GM21786 (cell line): ENCODE results near the gene PIGX.

Source experiments
- ATAC-seq: cut with Tn5 transposase; IDR thresholded peaks from one replicate; pipeline ENCODE4 v1.9.1; 2021; ENCODE audit not compliant: unreplicated experiment

Gene PIGX

DNA sequence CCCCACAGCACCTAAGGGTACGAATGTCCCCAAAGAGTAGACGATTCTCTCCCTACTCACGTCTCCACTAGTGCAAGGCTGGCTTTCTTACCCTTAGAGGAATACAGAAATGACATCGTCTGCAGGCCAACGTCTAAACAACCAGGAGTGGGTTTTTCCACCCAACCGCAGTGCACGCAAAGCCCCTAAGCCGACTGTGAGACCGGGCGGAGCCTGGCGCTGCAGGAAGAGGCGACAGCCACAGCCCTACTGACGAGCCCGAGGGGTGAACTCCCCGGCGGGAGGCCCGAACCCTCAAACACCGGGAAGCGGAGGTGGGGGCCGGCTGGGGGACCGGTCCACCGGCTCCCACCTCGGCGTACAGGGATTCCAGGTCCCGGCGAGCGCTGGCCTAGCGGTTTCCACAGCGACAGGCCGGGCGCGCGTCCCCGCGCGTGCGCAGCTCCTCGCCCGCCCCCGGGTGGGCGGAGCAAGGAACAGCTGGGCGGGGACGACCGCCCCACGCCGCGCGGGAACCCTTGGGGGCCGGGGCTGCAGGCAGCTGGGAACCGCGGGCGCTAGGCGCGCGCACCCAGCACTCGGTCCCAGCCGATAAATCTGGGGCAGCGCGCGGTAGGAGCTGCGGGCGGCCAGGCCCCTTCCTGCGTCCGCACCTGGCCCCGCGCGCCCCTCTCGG is at the start of gene PIGX, which contains the start of gene CEP19:
Gene PIGX (plus strand): TSS at position 540 of the 676 bp plus-strand sequence.
Gene CEP19 (minus strand): TSS at position 413 of the 676 bp plus-strand sequence. CDS start 3,593 bp downstream, outside the sequence.
- ATAC-seq: peak; percentile 60

DNA sequence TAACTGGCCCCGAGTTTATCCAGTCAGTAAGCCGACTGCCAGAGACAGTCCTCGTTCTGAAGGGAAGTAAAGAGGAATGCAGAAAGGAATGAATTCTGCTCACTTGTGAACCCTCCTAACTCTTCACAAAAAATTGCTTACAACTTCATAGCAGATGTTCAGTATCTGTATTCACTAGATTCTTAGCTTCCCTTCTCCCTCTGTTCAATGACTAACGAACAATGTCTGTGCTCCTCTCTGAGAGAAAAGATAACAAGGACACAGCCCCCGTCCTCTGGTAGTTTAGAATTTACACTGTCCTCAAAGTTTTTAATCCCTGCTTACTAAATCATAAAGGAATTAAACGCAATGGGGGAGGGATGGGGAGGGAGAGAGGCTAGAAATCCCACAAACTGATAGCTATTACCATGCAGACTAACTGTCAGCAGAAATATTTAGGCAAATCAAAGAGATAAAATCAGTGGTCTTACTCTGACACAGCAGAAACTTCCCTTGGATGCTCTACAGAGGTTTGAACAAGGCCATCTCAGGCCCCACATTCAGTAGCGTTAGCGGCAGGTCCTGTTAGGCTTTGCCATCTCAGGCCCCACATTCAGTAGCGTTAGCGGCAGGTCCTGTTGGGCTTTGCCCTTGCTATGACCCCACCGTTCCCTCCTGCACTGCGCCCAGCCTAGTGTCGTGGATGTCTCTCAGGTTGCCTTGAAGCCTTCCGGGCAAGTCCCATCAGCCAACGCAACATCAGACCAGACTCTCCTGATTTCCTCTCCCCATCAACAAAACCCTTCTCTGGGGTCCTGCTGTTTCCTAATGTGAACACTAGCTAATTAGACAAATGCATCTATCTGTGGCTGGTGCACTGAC is 49.2 kb upstream of the PIGX start:
- no peak for ATAC-seq

DNA sequence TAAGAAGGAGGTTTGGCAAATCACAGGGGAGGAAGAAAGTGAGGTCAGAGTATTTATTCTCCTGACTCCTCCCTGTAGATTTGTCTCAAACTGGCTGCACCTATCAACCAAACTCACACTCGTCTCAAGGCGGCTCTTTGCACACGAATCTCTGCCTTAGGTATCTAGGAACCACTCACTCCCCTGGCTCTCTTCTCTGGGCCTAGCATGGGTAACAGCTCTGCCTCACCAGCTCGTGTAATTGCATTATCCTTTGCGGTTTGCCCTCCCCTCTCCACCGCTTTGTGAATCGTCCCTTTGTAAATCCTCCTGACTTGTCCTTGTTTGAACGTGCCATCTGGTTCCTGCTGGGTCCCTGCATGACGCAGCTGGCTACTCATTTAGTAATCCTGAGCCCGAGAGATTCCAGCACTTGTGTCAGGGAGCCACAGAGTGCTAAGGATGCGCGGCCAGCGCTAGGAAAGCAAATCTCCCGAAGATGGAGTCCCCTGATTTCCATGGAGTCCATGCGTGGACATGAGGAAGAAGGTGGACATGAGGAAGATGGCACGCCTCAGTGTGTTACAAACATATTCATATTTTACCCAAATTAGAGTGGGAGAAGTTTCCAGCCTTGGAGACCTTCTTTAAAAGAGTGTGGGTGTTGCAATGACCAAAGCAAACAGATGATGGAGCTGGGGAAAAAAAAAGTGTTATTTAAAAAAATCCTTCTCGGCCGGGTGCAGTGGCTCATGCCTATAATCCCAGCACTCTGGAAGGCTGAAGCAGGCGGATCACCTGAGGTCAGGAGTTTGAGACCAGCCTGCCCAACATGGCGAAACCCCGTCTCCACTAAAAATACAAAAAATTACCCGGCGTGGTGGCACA is 45.9 kb upstream of the PIGX start:
- ATAC-seq: no peak

DNA sequence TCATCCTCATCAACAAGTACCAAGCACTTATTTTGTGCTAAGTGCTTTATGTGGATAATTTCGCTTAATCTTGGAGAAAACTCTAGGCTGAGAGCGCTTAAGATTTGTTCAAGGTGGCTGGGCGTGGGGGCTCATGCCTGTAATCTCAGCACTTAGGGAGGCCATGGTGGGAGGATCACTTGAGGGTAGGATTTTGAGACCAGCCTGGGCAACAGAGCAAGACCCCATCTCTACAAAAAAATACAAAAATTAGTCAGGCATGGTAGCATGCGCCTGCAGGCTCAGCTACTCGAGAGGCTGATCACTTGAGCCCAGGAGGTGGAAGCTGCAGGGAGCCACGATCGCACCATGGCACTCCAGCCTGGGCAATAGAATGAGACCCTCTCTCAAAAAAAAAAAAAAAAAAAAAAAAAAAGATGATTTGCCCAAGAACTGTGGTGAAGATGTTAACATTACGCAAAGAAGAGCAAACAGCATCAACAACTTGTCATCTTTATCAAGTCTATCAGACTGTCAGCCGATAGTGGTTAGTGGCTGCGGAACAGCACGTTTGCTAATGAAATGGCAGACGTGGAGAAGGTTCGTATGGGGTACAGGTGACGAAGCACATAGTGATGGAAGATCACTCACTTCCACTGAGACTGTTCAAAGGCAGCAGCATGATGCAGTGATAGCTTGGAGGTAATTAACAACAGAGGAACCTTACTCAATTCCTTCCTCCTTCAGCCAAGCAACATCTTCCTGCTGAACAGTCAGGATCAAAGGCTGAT is 44.9 kb upstream of the PIGX start:
- ATAC-seq: no peak

DNA sequence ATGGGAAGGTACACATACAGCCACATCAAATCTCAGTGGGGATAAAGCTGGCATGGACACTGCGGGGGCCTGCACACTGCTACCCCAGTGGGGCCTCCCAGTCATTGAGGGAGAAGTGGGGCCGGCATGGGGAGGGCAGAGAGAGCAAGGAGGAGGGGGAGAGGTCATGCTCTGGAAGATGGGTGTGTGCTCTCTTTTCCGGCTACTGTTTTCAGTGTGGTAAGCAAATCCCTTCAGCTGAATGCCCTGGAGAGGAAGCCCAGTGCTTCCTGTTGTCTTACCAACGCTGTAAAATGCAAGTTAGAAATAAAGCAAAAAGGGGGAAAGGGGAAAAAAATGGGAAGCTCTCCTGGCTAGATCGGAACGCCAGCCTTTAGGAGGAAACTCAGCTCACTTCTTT is 41.8 kb upstream of the PIGX start:
- no peak for ATAC-seq

DNA sequence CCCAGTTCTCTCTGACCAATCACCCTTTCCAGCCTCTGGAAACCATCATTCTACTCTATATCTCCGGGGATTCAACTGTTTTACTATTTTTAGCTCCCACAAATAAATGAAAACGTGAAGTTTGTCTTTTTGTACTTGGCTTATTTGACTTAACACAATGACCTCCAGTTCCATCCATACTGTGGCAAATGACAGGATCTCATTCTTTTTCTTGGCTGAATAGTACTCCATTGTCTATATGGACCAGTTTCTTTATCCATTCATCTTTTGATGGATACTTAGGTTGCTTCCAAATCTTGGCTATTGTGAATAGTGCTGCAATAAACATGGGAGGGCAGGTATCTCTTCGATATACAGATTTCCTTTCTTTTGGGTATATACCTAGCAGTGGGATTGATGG is 38.5 kb upstream of the PIGX start:
- ATAC-seq: no peak

DNA sequence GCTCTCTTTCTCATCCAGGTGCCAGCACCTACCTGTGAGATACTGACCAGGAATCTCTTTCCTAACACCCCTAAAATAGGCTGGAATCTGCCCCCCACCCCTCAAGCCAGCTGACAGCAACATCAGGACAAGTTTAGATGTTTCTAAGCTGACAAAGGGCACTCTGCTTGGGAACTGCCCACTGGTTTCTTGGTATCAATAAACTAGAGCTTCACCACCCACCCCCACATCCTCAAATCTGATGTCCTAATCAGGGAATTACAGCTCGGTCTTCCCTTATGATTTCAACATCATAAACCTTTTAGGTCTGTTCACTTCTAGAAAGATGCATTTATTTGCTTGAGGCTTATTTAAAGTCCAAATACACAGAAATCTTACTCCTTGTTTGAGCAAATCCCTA is 34.8 kb upstream of the PIGX start:
- ATAC-seq: no peak

DNA sequence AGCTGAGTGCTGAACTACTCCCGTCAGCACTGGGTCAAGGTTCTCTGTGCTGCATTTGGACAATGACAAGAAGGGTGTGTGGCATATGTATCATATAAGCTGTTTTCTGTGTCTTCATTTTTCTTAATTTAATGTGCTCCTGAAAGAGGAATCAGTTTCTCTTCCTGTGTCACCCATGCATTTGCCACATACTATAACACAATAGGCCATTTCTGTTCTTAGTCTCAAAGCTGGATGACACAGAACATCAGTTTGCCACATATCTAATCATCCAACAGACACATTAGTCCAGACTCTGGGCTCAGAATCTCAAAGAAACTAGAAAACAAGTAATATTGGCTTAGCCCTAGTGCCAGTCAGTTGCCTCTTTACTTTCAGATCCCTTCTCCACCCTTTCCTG is 34.2 kb upstream of the PIGX start:
- ATAC-seq: no peak

DNA sequence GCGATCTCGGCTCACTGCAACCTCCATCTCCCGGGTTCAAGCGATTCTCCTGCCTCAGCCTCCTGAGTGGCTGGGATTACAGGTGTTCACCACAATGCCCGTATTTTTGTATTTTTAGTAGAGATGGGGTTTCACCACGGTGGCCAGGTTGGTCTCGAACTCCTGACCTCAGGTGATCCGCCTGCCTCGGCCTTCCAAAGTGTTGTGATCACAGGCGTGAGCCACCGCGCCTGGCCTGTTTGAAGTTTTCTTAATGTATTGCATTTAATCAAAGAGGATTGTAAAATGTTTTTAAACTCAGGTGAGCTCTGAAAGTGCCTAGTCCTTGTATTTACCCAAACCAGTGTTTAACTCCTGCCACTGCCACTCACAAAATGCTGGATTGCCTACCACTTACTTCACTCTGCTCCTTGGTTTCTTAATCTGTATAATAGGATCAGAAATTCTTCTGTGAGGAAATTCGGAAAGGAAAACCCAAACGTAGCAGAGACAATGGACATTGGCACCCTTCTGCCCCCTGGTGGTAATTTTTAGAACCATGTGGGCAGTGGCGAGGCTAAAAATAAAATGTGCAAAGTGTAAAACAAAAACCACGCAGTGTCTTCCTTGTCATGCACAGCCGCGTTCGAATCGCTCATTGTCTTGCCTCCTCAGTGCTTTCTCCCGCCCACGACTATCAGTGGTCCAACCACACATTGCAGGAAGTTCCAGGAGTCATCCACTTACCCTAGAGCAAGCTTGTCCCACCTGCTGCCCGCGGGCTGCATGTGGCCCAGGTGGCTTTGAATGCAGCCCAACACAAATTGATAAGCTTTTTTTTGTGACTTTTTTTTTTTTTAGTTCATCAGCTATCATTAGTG is 27.4 kb upstream of the PIGX start:
- peak; percentile 77 for ATAC-seq

DNA sequence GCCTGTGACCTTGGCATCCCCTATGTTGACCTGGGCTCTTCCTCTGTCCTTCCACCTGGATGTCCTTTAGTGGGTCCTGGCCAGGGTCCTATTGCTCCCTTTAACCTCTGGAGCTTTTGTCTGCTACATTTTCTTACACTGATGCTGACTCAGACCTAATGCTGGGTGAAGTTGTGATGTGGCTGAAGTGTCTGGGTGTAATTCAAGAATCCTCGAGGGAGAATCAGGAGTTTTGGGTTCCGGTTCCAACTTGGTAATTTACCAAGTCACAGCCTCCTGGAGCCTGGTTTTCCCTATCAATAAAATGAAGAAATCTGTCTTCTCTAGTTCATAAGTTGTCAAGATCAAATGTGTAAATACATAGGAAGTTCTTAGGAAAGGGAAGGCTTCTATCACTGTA is 25.7 kb upstream of the PIGX start:
- no peak for ATAC-seq

DNA sequence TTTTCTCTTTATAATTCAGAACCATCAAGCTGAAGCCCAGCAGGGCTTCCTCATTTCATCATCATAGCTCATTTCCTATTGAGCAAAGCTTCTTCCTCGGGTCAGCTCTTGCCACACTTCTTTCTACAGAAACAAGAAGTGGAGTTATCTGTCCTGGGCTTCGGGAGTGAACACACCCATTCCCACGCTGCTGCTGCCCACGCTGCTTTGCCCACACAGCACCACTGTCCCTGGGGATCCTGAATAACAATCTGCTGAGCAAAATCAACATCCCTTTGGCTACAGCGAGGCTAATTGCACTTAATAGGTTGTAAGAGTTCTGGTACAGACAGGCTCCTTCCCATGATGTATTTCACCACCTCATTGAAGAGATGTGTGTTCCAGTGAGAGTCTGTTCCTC is 23.8 kb upstream of the PIGX start:
- no peak for ATAC-seq

DNA sequence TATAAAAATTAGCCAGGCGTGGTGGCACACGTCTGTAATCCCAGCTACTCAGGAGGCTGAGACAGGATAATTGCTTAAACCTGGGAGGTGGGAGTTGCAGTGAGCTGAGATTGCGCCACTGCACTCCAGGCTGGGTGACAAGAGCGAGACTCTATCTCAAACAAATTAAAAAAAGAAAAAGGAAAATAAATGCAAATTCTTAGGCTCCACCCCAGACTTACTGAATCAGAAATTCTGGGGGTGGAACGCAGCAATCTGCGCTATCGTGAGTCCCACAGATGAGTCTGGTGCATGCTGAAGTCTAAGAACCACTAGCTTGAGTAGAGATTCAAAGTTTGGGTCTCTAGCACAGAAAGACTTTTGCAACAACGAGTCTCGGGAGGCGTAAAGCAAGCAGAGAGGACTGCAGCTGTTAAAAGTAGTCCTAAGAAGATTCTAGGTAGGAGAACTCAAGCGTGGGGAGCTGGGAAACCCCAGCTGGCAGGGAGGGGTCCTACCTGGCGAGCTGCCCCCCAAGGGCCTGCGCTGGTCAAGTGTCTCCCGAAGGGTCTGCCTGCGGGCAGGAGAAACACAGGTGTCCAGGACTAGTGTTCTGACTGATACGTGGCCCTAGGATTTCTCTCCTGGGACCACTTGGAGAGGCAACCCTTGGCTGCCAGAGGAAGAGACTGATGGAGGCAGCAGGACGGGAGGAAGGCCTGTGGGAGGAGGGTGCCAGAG is 22.1 kb upstream of the PIGX start:
- ATAC-seq: no peak

DNA sequence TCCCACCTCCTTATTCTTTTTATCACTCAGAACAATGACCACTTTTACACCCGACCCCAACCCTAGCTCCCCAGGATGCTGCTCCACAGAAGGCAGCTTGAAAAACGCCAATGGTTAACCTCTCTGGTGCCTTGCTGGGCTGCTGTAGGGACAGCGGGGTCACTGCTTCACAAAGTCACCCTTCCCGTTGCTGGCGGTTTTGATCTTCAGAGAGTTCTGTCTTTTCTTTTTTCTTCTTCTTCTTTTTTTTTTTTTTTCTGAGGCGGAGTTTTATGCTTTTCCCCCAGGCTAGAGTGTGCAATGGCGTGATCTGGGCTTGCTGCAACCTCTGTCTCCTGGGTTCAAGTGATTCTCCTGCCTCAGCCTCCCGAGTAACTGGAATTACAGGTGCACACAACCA is 20.8 kb upstream of the PIGX start:
- no peak for ATAC-seq

DNA sequence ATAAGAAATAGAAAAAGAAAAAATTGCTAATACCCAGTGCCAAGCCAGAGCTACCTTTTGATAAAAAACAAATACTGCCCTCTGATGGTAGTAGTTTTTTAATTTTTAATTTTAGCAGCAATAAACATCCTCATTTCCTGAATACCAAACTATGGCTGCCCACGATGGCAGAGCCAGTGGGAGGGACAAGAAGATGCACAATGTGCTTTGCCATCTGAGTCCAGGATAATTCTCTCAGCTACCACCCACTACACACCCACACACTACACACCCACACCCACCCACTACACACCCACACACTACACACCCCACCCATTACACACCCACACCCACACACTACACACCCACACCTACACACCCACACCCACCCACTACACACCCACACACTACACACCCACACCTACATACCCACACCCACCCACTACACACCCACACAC is 18.0 kb upstream of the PIGX start:
- no peak for ATAC-seq

DNA sequence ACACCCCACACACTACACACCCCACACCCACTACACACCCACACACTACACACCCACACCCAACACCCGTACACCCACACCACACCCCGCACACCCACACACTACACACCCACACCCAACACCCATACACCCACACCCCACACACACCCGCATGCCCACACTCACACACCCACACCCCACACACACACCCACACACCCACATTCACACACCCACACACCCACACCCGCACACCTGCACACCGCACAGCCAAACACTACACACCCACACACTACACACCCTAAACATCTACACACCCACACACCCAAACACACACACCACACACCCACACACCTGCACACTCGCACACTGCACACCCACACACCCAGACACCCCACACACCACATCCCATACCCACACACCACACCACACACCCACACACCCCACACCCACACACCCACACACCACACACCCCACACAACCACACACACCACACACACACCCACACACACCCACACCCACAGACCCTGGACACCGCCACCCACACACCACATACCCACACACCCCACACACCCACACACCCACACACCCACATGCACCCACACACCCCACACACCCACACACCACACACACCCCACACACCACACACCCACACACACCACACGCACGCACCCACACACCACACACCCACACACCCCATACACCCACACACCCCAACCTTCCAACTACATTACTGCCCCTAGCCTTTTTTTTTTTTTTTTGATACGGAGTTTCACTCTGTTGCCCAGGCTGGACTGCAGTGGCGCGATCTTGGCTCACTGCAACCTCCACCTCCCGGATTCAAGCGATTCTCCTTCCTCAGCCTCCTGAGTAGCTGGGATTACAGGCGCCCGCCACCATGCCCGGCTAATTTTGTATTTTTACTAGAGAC is 17.0 kb upstream of the PIGX start:
- no peak for ATAC-seq

DNA sequence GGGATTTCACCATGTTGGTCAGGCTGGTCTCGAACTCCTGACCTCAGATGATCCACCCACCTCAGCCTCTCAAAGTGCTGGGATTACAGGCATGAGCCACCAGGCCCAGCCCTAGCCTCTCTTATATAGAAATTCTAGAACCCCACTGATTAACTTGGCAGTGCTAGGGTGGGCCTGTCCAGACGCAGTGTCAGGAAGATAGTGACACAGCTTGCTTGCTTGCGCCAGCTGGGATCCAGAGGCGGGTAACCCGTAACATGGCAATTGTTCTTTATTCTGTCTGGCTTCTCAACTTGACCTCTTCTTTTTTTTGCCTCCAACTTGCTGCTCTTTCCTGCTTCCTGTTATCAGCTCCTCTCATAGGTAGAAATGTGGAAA is 16.3 kb upstream of the PIGX start:
- ATAC-seq: no peak

DNA sequence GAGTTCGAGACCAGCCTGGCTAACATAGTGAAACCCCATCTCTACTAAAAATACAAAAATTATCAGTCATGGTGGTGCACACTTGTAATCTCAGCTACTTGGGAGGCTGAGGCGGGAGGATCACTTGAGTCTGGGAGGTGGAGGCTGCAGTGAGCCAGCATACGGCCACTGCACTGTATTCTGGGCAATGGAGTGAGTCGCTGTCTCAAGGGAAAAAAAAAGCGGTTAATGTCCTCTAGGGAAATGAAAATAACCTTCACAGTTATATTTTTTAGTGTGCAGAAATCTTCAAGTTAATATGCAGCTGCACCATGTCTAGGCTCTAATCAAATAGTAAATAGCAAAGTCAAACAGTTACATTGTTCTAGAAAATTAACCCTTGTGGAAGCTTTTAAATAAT is 14.9 kb upstream of the PIGX start:
- ATAC-seq: no peak

DNA sequence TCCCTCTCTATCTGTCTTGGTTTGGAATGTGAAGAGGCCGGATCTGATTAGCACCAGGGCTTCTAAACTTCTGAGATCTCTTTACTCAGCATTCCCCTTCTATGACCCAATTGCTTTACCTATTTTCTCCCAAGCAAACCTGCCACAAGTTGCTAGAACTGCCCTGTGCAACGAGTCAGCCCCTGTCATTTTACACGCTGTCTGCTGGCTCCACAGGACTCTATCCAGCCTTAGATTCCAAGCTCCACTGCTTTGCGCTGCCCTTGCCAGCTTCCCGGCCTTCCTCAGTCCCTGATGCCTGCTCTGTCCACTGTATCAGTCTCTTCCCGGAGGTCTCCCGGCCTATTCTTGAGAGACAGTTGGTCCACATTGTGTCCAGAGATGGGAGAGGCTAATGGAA is 12.4 kb upstream of the PIGX start:
- ATAC-seq: no peak
